HepG2 (cell line): Measurements from ENCODE around the gene NHSL1. TPM values are rescaled to one million over a fixed set of nuclear protein-coding genes. Genes with fewer than 3 reads are reported as not detected.
A peak's percentile ranks its signal among the peaks of the same experiment; 100 is the strongest.

Experiments
- ATAC-seq: fragments of 200-7000 bp; cut with Tn5 transposase; 3 replicates; pipeline ENCODE4 v1.9.1; 2020; ENCODE audit warnings: mild to moderate bottlenecking, moderate library complexity
- BruUV-seq: library from RNA; stranded (reverse); fragments of 400-500 nt; replicated peaks from 2 replicates; lab custom pipeline; 2021; lab: Mats Ljungman, UMichigan
- CTCF ChIA-PET: fragments of 300-600 bp; formaldehyde crosslinking; extraction: SDS; loops from one replicate; lab custom pipeline; 2021; ENCODE audit warnings: low total read pairs, inconsistent platforms, low intra/inter-chr PET ratio; lab: Yijun Ruan, JAX
- POLR2A ChIA-PET: fragments of 350-600 bp; sonication (Branson Sonifier 250); formaldehyde crosslinking; loops from one replicate; lab custom pipeline; 2020; ENCODE audit warnings: antibody characterized with exemption, inconsistent platforms; lab: Yijun Ruan, JAX
- DNase-seq: peaks from one replicate; pipeline ENCODE4 v3.0.0-alpha.2; 2015; ENCODE audit warnings: low spot score
- FAIRE-seq: peaks from 3 replicates; lab custom pipeline; 2011; peaks lifted over from hg19 to GRCh38; lab: Jason Lieb, UNC
- H2AFZ ChIP-seq: one replicate; pipeline ENCODE4 v1.6.1; 2011; ENCODE audit warnings: low read length, inconsistent platforms
- H3K27ac ChIP-seq: fragments of 300-600 bp; 3 replicates; pipeline ENCODE4 v1.8.0; 2011; ENCODE audit warnings: mixed run types, mild to moderate bottlenecking, mixed read lengths, low read length, inconsistent platforms; ENCODE audit not compliant: insufficient read depth; ENCODE audit errors: extremely low read length
- H3K27me3 ChIP-seq, 2 experiments: fragments of 200-600 bp in 1 of 2; 2 replicates in 1 of 2; 3 replicates in 1 of 2; pipeline versions ENCODE4 v1.6.0 to v1.8.0; 2011; ENCODE audit warnings: low read length in 2 of 2, mild to moderate bottlenecking in 2 of 2, moderate library complexity in 2 of 2, inconsistent platforms in 1 of 2; ENCODE audit not compliant: insufficient read depth in 2 of 2, control insufficient read depth in 1 of 2
- H3K36me3 ChIP-seq, 2 experiments: fragments of 200-600 bp in 1 of 2; replicated peaks in 1 of 2; 2 replicates in 1 of 2; 3 replicates in 1 of 2; pipeline versions ENCODE4 v1.5.1 to v1.8.0; 2011; ENCODE audit warnings: low read length in 2 of 2, inconsistent platforms in 1 of 2; ENCODE audit not compliant: insufficient read depth in 2 of 2, control insufficient read depth in 1 of 2
- H3K4me1 ChIP-seq: 2 replicates; pipeline ENCODE4 v1.5.1; 2012; ENCODE audit warnings: low read length, inconsistent platforms; ENCODE audit not compliant: insufficient read depth
- H3K4me2 ChIP-seq: 2 replicates; pipeline ENCODE4 v1.6.0; 2011; ENCODE audit warnings: low read depth, low read length, inconsistent platforms
- H3K4me3 ChIP-seq, 3 experiments: fragments of 200-600 bp in 1 of 3; sonication (generic), shearing (Covaris generic) in 1 of 3; replicated peaks in 1 of 3; 2 replicates each; pipeline ENCODE4 v1.5.1; 2011 to 2016; ENCODE audit warnings: low read length in 3 of 3, inconsistent platforms in 2 of 3, low read depth in 2 of 3, mild to moderate bottlenecking in 2 of 3, control low read depth in 1 of 3, mixed read lengths in 1 of 3; ENCODE audit not compliant: insufficient read depth in 1 of 3
- H3K79me2 ChIP-seq: one replicate; pipeline ENCODE4 v1.6.1; 2011; ENCODE audit warnings: low read length, inconsistent platforms; ENCODE audit not compliant: insufficient read depth
- H3K9ac ChIP-seq: 2 replicates; pipeline ENCODE4 v1.6.0; 2011; ENCODE audit warnings: mild to moderate bottlenecking, low read depth, low read length, inconsistent platforms; ENCODE audit not compliant: insufficient read depth
- H3K9me3 ChIP-seq: 2 replicates; pipeline ENCODE4 v1.5.1; 2012; ENCODE audit warnings: mild to moderate bottlenecking, low read length
- H4K20me1 ChIP-seq: 2 replicates; pipeline ENCODE4 v1.6.0; 2011; ENCODE audit warnings: inconsistent platforms, mild to moderate bottlenecking, low read length, moderate library complexity; ENCODE audit not compliant: insufficient read depth
- CEBPG ChIP-seq: IDR thresholded peaks from 2 replicates; pipeline ENCODE4 v1.6.1; 2016
- JUN ChIP-seq: sonication (generic); formaldehyde crosslinking; IDR thresholded peaks from 2 replicates; pipeline ENCODE4 v1.4.0; 2020; ENCODE audit warnings: mild to moderate bottlenecking, missing genetic modification reagents
- TRAFD1 ChIP-seq: sonication (generic); formaldehyde crosslinking; IDR thresholded peaks from 2 replicates; pipeline ENCODE4 v1.5.1; 2020; ENCODE audit warnings: missing genetic modification reagents, mild to moderate bottlenecking, borderline replicate concordance
- ZNF770 ChIP-seq: sonication (generic); formaldehyde crosslinking; IDR thresholded peaks from 2 replicates; pipeline ENCODE4 v1.5.0; 2020; ENCODE audit warnings: mild to moderate bottlenecking, missing genetic modification reagents
- WGBS: methylation state at CpG from one replicate; pipeline ENCODE4 v1.1.6; 2017; ENCODE audit warnings: low lambda C conversion rate; 5-methylcytosine and 5-hydroxymethylcytosine counted together
- in situ Hi-C: cut with HindIII; loops from 2 replicates; pipeline ENCODE4 v1.10.0; 2017; ENCODE audit warnings: low pct_unique_long_range_greater_than_20kb; ENCODE audit not compliant: extremely low pct_ligation_motif_present
- intact Hi-C: fragments of 100-400 bp; cut with micrococcal nuclease; formaldehyde crosslinking; loops from one replicate; pipeline ENCODE4 v1.10.0; 2022; ENCODE audit not compliant: unreplicated experiment
- polyA plus RNA-seq, 8 experiments: library from polyadenylated mRNA; depleted of rRNA in 3 of 8; stranded (reverse) in 7 of 8; unstranded in 1 of 8; fragments of >200 nt; fragmentation: Illumina TruSeq in 4 of 8; extraction: Trizol in 4 of 8; gene quantifications; 2 replicates each; pipeline versions ENCODE4 v1.2.1 to v1.2.3, GENCODE V29; 2011 to 2016; ENCODE audit warnings: low read depth in 4 of 8, missing spikeins in 1 of 8, mixed read lengths in 1 of 8; ENCODE audit not compliant: insufficient read depth in 1 of 8
- total RNA-seq, 5 experiments: library from RNA; depleted of rRNA; stranded (reverse); fragments of >200 nt; fragmentation: Illumina TruSeq; extraction: Trizol; gene quantifications; 2 replicates each; pipeline ENCODE4 v1.2.3, GENCODE V29; 2016; ENCODE audit warnings: low read depth in 1 of 5

The NHSL1 gene
- total and polyA plus RNA-seq, 2 of the 13 experiments (the other 11 are each of a cell fraction or from before 2014, with no cell fraction given) = 24.9 to 53.6 TPM

GRCh38 chr6:138402838-138403187 lies 96.5 kb downstream of the NHSL1 start:
- CTCF ChIA-PET = interaction anchor here (1.2 to 2.2 kb wide), 2 partner anchors 113 to 114 kb away, joined by 3 to 8 read pairs; no protein-coding TSS in a partner anchor
- Histone ChIP-seq H3K9me3 (no peaks in the 10 kb centered on the region), H3K4me3 (peak overlapping the region in 2 of 3 experiments; percentile 73 to 84; a peak in 5 of 6 replicates), H3K4me2 (peak overlapping the region; percentile 90), H3K27ac (no peak overlapping the region), H3K79me2 (peaks cover 8% of the 10 kb centered on the region), H3K27me3 (no peaks in the 10 kb centered on the region; a peak in 2 of 5 replicates), H3K9ac (no peak overlapping the region), H3K4me1 (peaks cover 23% of the 10 kb centered on the region), H4K20me1 (no peaks in the 10 kb centered on the region), H3K36me3 (peaks cover 5 to 20% of the 10 kb centered on the region in 2 experiments; a peak in 4 of 5 replicates), H2AFZ (no peak overlapping the region)
- TF ChIP-seq ZNF770 (CRISPR knock-in tag) (peak; percentile 58), CEBPG (CRISPR knock-in tag) (0 out of 2 replicates have a peak, but pooled peaks have one; percentile 5), TRAFD1 (CRISPR knock-in tag) (peak; percentile 5; the same call in 1 of the 2 replicates), JUN (CRISPR knock-in tag) (no peak)
- in situ Hi-C loops (loop anchor here (10.0 kb wide), 1 partner anchor 288 kb away; no protein-coding TSS in a partner anchor), intact Hi-C loops (loop anchor here (5.0 kb wide), 1 partner anchor 296 kb away; the partner anchor contains the start of gene PERP)
- POLR2A ChIA-PET = no interaction called here
- DNase-seq (no peak), FAIRE-seq (no peak), ATAC-seq (no peak)
- WGBS = 48% methylated on average over 8 of the region's 8 CpGs
- BruUV-seq = no TSS peak
